Erythroblast (primary cell): Measurements from ENCODE around the gene TRH.

ENCODE experiments used
- GATA1 ChIP-seq: IDR thresholded peaks from 2 replicates; pipeline ENCODE4 v1.6.1; 2011; ENCODE audit warnings: low read depth, mild to moderate bottlenecking, control low read depth, low read length, moderate library complexity
- POLR2A ChIP-seq: IDR thresholded peaks from 2 replicates; pipeline ENCODE4 v1.6.1; 2011; ENCODE audit warnings: mild to moderate bottlenecking, low read length

DNA sequence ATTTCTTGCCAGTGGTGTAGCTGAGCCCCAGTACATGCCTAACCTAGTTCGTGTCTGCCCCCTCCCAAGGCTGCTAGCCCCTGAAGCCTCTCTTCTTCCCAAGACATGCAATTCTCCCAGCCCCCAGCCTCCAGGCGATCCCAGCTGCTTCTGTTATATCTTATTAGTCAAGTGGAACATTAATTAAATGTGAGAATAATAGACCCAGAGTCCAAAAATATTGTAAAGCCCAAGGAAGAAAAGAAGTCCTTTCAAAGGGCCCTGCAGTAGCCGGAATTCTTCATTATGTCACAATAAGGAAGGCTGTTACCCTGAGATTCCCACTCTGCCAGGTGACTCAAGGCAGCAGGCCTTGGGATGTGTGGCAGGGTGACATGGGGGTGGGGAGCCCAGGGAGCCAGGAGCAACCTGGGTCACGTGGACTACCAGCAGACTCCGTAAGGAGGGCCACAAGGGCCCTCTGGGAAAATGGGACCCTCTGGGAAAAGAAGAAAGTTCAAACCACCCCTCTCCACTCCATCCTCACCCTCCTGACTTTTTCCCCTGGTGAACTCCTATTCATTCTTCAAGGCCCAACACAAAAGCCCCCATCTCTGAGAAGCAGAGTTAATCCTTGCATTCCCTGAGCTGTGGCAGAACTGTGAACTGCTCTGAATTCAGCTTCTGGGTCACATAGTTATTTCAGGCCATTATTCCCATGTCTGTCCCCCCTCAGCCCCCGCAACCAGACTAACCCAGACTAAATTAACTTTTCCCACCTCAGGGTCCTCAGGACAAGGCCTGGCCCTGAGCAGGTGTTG is 21.8 kb upstream of the TRH start:
- TF ChIP-seq POLR2A (no peak), GATA1 (no peak)
